OCI-LY3 (cell line): ENCODE measurements around the gene CFI.

Experiments used
- H2AFZ ChIP-seq: fragments of 200-600, 300-600 bp; shearing (Covaris generic); 2 replicates; pipeline ENCODE4 v1.6.0; 2014; ENCODE audit warnings: antibody characterized with exemption, low read depth, low read length
- H3K27ac ChIP-seq: fragments of 200-600, 300-600 bp; sonication (generic); 2 replicates; pipeline ENCODE4 v1.5.1; 2014; ENCODE audit warnings: mild to moderate bottlenecking, low read length, moderate library complexity, mixed read lengths
- H3K27me3 ChIP-seq: fragments of 200-600, 300-600 bp; sonication (generic); 2 replicates; pipeline ENCODE4 v1.6.1; 2014; ENCODE audit warnings: low read depth, low read length, mixed read lengths
- H3K36me3 ChIP-seq: fragments of 200-600, 300-600 bp; sonication (generic); replicated peaks from 2 replicates; pipeline ENCODE3; 2014; ENCODE audit warnings: low read depth, low read length, mixed read lengths
- H3K4me1 ChIP-seq: fragments of 300-600, 200-600 bp; sonication (generic); 2 replicates; pipeline ENCODE4 v1.6.1; 2014; ENCODE audit warnings: low read length, mixed read lengths
- H3K4me2 ChIP-seq: fragments of 200-600, 300-600 bp; sonication (generic); 2 replicates; pipeline ENCODE4 v1.6.1; 2014; ENCODE audit warnings: low read length, mixed read lengths
- H3K4me3 ChIP-seq: fragments of 300-600, 200-600 bp; sonication (generic); 2 replicates; pipeline ENCODE4 v1.5.1; 2014; ENCODE audit warnings: antibody characterized with exemption, mild to moderate bottlenecking, low read length, moderate library complexity
- H3K79me2 ChIP-seq: fragments of 300-600, 200-600 bp; shearing (Covaris generic); 2 replicates; pipeline ENCODE4 v1.6.1; 2014; ENCODE audit warnings: mild to moderate bottlenecking, low read length, mixed read lengths
- H3K9ac ChIP-seq: fragments of 300-600, 200-600 bp; shearing (Covaris generic); 2 replicates; pipeline ENCODE4 v1.6.0; 2014; ENCODE audit warnings: mild to moderate bottlenecking, low read length, moderate library complexity
- H3K9me3 ChIP-seq: fragments of 200-600, 300-600 bp; shearing (Covaris generic); 2 replicates; pipeline ENCODE4 v1.6.1; 2014; ENCODE audit warnings: low read length, mixed read lengths; ENCODE audit not compliant: insufficient read depth
- H4K20me1 ChIP-seq: fragments of 200-600, 300-600 bp; sonication (generic); 2 replicates; pipeline ENCODE4 v1.6.1; 2016; ENCODE audit warnings: low read length, mixed read lengths; ENCODE audit not compliant: insufficient read depth
- EZH2phosphoT487 ChIP-seq: fragments of 200-600 bp; shearing (Covaris generic); IDR thresholded peaks from 2 replicates; pipeline ENCODE4 v1.6.1; 2018; ENCODE audit warnings: antibody characterized with exemption, mixed run types, low read depth
- TF ChIP-seq, protein P1 (sequence below): fragments of 200-600, 300-600 bp; sonication (generic); IDR thresholded peaks from 2 replicates; pipeline ENCODE4 v1.5.1; 2014; ENCODE audit warnings: antibody characterized with exemption, low read length, low read depth

CFI gene

DNA sequence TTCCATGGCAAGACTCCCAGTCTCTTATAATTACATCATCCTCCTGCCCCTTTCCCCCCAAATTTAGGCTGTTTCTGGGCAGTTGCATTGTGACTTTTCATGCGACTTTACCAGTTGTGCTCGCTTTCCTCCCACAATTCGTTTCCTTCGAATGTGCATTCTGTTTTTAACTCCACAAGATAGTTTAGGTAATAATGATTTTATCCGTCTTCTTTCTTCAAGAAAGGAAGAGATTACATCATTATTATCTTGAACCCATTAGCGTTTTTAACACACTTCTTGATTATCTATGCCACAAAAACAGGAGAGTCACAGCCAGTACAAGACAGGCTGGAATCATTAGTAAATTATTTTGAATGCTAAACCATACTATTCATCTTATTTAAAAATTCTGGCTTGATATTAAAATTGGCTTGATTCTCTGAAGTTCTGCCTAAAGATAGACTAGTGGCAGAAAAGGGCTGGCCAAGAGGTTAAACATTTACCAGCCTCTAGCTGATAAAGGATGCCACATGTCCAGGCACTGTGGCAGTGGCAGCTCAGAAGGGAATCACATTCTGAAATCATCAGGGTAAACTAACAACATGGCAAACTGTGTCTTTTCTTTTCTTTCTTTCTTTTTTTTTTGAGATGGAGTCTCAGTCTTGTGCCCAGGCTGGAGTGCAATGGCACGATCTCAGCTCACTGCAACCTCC is 52.3 kb downstream of the CFI start:
- H3K79me2 ChIP-seq = no peaks in the 10 kb centered on the region
- H2AFZ ChIP-seq = no peak overlapping the region
- H3K9me3 ChIP-seq = no peaks in the 10 kb centered on the region
- no peaks in the 10 kb centered on the region for H3K36me3 ChIP-seq
- H3K9ac ChIP-seq = no peak overlapping the region
- H3K27me3 ChIP-seq = no peaks in the 10 kb centered on the region
- TF ChIP-seq, protein P1, sequence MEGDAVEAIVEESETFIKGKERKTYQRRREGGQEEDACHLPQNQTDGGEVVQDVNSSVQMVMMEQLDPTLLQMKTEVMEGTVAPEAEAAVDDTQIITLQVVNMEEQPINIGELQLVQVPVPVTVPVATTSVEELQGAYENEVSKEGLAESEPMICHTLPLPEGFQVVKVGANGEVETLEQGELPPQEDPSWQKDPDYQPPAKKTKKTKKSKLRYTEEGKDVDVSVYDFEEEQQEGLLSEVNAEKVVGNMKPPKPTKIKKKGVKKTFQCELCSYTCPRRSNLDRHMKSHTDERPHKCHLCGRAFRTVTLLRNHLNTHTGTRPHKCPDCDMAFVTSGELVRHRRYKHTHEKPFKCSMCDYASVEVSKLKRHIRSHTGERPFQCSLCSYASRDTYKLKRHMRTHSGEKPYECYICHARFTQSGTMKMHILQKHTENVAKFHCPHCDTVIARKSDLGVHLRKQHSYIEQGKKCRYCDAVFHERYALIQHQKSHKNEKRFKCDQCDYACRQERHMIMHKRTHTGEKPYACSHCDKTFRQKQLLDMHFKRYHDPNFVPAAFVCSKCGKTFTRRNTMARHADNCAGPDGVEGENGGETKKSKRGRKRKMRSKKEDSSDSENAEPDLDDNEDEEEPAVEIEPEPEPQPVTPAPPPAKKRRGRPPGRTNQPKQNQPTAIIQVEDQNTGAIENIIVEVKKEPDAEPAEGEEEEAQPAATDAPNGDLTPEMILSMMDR = no peak
- TF ChIP-seq EZH2phosphoT487 = no peak
- no peak overlapping the region for H3K4me2 ChIP-seq
- H4K20me1 ChIP-seq = no peaks in the 10 kb centered on the region
- H3K27ac ChIP-seq = no peak overlapping the region
- H3K4me1 ChIP-seq = no peaks in the 10 kb centered on the region
- no peak overlapping the region for H3K4me3 ChIP-seq

DNA sequence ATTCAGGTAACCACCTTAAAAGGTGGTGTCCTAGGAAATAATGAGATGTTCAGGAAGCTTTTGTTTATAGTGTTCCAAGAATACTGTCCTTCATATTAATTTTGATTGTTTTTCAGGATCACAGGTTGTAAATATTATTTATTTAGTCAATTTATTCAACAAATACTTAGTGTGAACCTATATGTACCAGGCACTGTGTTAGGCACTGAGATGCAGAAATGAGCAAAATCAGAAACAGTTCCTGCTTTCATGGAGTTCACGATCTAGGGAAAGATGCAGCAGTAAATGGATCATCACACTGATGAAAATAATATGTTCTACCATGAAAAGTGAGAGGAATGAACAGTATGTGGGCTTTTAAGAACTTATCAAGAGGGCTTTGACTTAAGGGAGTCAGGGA is 53.7 kb downstream of the CFI start:
- Histone ChIP-seq H3K27ac (no peak overlapping the region), H3K36me3 (no peaks in the 10 kb centered on the region), H3K79me2 (no peaks in the 10 kb centered on the region), H3K4me1 (no peaks in the 10 kb centered on the region), H3K4me2 (no peak overlapping the region), H4K20me1 (no peaks in the 10 kb centered on the region), H3K9ac (no peak overlapping the region), H2AFZ (no peak overlapping the region), H3K9me3 (no peaks in the 10 kb centered on the region), H3K4me3 (no peak overlapping the region), H3K27me3 (no peaks in the 10 kb centered on the region)
- TF ChIP-seq, protein P1 = no peak
- TF ChIP-seq EZH2phosphoT487 = no peak

DNA sequence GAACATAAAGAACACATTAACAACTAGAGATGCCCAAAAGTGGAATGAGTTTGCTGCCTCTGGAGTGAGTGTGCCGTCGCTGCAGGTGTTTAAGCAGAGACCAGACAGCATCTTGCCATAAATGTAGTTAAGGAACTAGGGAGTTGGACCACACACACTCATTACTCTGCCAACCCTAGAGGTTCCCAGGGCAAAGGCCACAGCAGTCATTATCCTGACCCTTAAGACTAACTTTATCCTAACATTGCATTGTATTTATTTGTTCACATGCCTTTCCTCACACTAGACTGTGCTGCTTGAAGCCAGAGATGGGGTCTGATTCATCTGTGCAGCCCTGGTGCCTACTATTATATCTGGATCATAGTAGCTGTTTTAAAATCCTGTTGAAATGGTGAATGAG is 55.1 kb downstream of the CFI start:
- Histone ChIP-seq H2AFZ (no peak overlapping the region), H3K4me2 (no peak overlapping the region), H3K9me3 (no peaks in the 10 kb centered on the region)

DNA sequence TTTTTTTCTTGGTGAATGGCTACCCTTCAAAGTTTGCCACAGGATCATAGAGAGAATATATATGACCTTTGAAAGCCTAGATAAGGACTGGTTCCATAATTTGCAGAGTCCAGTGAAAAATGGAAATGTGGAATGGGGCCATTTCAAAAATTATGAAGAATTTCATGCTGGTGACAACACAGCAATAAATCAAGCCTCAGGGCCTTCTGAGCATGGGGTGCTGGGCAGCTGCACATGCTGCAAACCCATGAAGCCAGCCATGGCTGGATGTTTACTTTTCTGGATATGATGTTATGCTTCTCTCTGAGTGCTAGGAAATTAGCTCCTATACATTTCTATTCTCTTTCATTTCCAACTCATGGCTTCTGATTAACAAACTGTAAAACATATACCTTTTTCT is 56.0 kb downstream of the CFI start:
- no peaks in the 10 kb centered on the region for H3K9me3 ChIP-seq
- H3K36me3 ChIP-seq = no peaks in the 10 kb centered on the region
- no peak for TF ChIP-seq EZH2phosphoT487
- TF ChIP-seq, protein P1 = no peak
- no peak overlapping the region for H3K4me2 ChIP-seq
- H3K27me3 ChIP-seq = no peaks in the 10 kb centered on the region
- no peaks in the 10 kb centered on the region for H4K20me1 ChIP-seq
- no peak overlapping the region for H3K4me3 ChIP-seq
- no peak overlapping the region for H2AFZ ChIP-seq
- H3K79me2 ChIP-seq = no peaks in the 10 kb centered on the region
- no peaks in the 10 kb centered on the region for H3K4me1 ChIP-seq
- no peak overlapping the region for H3K27ac ChIP-seq
- no peak overlapping the region for H3K9ac ChIP-seq

More for the DNA sequence above, 55.1 kb downstream of the CFI start:
- H3K27me3 ChIP-seq = no peaks in the 10 kb centered on the region
- TF ChIP-seq, protein P1 = no peak
- TF ChIP-seq EZH2phosphoT487 = no peak
- H3K4me1 ChIP-seq = no peaks in the 10 kb centered on the region
- H3K4me3 ChIP-seq = no peak overlapping the region
- no peaks in the 10 kb centered on the region for H3K36me3 ChIP-seq
- no peaks in the 10 kb centered on the region for H4K20me1 ChIP-seq
- no peaks in the 10 kb centered on the region for H3K79me2 ChIP-seq
- no peak overlapping the region for H3K27ac ChIP-seq
- no peak overlapping the region for H3K9ac ChIP-seq
